HG03469 (cell line): ENCODE measurements around the gene MYO18B.

Experiments
- ATAC-seq: cut with Tn5 transposase; IDR thresholded peaks from one replicate; pipeline ENCODE4 v1.9.1; 2021; ENCODE audit warnings: mild to moderate bottlenecking, moderate library complexity, moderate number of reproducible peaks; ENCODE audit not compliant: unreplicated experiment

Gene MYO18B

DNA sequence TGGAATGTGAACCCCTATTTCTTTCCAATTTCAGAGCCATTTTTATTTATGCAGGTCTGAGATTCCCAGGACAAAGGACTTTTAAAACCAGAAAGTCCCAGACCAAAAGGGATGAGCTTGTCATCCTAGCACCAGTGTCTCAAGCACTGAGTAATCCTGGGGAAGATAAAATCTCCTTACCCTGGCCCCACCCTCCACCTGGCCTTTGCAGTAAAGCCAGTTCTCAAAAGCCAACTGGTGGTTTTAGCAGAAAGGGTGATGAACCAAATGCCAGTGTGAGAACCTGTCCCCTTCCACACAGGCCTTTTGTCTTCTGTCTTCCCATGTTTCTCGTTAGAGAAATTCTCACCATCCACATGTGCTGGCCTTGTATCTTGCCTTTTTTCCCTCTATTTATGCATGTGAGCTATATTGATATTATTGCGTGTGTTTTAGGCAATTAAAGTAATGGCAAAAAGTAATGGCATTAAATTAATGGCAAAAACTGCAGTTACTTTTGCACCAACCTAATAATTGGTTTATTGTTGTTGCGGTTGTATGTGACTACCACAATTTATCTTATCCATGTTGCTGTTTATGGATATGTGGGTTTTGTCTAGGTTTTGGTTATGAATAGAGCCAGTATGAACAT is 191.3 kb downstream of the MYO18B start:
- ATAC-seq: no peak

GRCh38 chr22:25935266-25936058 is 193.5 kb downstream of the MYO18B start:
- ATAC-seq: no peak

GRCh38 chr22:25938151-25938550 is 196.2 kb downstream of the MYO18B start:
- ATAC-seq: no peak

GRCh38 chr22:25939384-25939783 is 197.4 kb downstream of the MYO18B start:
- no peak for ATAC-seq

GRCh38 chr22:25940479-25940878 is 198.5 kb downstream of the MYO18B start:
- ATAC-seq: no peak

- no peak for ATAC-seq
Measured at GRCh38 chr22:25941365-25941960, 199.5 kb downstream of the MYO18B start.

- no peak for ATAC-seq
Measured at GRCh38 chr22:25942115-25942855, 200.3 kb downstream of the MYO18B start.

- no peak for ATAC-seq
Measured at GRCh38 chr22:25942856-25943411, 200.9 kb downstream of the MYO18B start.

GRCh38 chr22:25950111-25950510 is 208.1 kb downstream of the MYO18B start:
- ATAC-seq: no peak

GRCh38 chr22:25953276-25953675 is 211.3 kb downstream of the MYO18B start:
- ATAC-seq: no peak

- no peak for ATAC-seq
Measured at GRCh38 chr22:25953919-25954318, 211.9 kb downstream of the MYO18B start.

- no peak for ATAC-seq
Measured at GRCh38 chr22:25955323-25955722, 213.3 kb downstream of the MYO18B start.

GRCh38 chr22:25956801-25957200 is 214.8 kb downstream of the MYO18B start:
- ATAC-seq: no peak

- ATAC-seq: no peak
Measured at GRCh38 chr22:25959818-25960774, 218.1 kb downstream of the MYO18B start.

DNA sequence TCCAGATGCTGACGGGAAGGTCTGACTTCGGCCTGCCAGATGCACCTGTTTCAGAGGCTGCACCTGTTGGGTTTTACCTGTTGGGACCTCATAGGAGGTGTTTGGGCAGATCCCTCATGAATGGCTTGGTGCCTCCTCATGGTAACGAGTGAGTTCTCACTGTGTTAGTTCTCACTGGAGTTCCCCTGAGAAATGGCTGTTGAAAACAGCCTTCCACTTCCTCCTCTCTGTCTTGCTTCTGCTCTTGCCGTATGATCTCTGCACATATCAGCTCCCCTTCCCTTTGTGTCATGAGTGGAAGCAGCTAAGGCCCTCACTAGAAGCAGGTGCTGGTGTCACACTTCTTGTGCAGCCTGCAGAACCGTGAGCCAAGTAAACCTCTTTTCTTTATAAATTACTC is 219.7 kb downstream of the MYO18B start:
- ATAC-seq: no peak

GRCh38 chr22:25962711-25963110 is 220.7 kb downstream of the MYO18B start:
- ATAC-seq: no peak

DNA sequence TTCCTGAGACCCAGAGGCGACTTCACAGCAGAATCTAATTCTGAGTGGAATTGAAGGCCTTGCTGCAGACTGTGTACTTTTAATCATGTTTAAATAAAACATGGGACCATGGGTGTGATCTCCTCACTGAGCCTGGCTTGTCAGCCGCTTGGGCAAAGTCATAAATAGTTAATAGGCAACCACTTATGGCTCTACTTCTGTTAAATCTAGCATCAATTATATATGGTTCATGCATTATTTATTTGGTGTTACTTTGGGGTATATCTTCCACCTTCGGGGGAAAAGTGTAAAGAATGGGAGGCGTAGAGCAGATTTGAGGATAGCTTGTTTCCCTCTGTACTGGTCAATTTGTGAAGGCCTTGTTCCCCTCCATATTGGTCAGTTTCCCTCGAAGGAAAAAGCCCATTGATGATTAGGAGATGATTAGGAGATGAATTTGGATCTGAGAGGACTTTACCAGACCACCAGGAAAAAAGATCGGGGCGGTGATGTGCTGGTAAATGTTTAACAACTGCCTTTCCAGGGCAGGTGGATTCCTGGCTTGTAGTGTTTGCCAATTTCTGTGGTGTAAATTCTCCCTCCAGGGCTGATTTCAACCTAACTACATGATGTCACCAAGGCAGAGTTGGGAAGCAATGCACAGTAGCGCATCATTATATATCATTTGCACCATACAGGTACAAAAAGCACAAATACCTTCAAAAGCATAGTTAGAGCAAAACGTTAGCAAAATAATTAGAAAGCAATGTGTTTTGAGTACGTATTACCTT is 223.2 kb downstream of the MYO18B start:
- ATAC-seq: no peak

DNA sequence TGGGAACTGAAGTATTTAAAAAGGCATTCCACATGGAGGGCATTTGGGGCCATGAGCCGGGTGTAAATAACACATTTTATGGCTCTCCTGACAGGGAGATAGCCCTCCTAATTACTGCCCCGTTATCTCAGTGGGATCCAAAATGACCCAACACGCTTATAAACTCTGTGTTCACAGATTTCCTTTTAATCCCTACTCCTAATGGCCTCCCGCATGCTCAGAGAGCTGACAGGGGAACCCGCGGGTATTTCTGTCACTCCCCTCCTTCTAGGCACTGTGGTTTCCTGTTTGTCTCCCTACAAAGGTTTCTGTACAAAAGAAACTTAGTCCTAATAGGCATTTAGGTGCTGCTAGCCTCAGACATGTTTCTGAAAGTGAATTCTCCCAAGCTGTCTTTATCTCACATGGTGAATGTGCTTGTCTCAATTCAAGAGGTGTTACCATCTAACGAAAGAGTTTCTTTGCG is 224.5 kb downstream of the MYO18B start:
- ATAC-seq: no peak

DNA sequence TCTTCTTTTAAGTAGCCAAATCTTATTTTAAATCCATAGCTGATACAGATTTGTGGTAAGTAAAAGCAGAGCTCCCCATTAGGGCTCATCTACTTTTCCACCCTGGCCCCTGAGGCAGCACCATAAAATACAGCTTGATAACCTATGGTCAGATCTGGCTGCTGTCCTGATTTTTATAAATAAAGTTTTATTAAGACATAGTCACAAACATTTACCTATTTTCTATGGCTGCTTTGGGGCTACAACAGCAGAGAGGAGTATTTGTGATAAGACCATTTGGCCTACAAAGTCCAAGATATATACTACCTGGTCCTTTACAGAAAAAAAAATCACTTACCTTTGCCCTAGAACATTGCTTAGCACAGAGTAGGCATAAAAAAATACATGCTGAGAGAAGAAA is 227.3 kb downstream of the MYO18B start:
- ATAC-seq: no peak
